Measurements from ENCODE around the gene TTC6.

The TTC6 gene

GRCh38 chr14:37643701-37644100 is 48.3 kb downstream of the TTC6 start:
- TF ChIP-seq, protein P1, sequence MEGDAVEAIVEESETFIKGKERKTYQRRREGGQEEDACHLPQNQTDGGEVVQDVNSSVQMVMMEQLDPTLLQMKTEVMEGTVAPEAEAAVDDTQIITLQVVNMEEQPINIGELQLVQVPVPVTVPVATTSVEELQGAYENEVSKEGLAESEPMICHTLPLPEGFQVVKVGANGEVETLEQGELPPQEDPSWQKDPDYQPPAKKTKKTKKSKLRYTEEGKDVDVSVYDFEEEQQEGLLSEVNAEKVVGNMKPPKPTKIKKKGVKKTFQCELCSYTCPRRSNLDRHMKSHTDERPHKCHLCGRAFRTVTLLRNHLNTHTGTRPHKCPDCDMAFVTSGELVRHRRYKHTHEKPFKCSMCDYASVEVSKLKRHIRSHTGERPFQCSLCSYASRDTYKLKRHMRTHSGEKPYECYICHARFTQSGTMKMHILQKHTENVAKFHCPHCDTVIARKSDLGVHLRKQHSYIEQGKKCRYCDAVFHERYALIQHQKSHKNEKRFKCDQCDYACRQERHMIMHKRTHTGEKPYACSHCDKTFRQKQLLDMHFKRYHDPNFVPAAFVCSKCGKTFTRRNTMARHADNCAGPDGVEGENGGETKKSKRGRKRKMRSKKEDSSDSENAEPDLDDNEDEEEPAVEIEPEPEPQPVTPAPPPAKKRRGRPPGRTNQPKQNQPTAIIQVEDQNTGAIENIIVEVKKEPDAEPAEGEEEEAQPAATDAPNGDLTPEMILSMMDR (IDR thresholded peaks at IDR 0.05; ENCODE audit: control insufficient read depth, extremely low read depth, insufficient read depth), result no peak
- H3K4me3 ChIP-seq (ENCODE audit: low read depth, low read length), result no peak overlapping the region
- no peak for DNase-seq (ENCODE audit: low read depth)
